GM18502 (cell line): Measurements from ENCODE around the gene VCL.
"Not testable (repeated sequence)": the region's sequence is repeated elsewhere in the genome, so short reads cannot be mapped to it uniquely, and the experiment has no call there.

ENCODE experiments used
- ATAC-seq: cut with Tn5 transposase; IDR thresholded peaks from one replicate; pipeline ENCODE4 v1.9.1; 2021; ENCODE audit warnings: mild to moderate bottlenecking; ENCODE audit not compliant: unreplicated experiment, poor library complexity

VCL gene

DNA sequence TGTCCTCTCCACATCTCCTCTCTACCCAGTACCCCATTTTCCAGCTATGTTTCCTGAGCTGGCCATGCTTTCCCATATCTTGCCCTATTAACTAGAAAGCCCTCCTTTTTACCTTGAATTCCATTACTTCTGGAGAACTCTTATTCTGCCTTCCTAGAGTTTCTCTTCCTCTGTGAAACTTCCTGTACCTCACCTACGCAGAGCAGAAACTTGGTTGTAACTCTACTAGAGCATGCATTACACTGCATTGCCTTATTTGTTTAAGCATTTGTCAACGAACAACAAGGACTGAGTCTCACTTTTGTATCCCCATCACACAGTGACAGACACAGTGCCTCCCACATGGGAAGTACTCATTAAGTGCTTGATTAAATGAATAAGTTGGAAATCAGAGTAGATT is 36.4 kb downstream of the VCL start:
- ATAC-seq = no peak

DNA sequence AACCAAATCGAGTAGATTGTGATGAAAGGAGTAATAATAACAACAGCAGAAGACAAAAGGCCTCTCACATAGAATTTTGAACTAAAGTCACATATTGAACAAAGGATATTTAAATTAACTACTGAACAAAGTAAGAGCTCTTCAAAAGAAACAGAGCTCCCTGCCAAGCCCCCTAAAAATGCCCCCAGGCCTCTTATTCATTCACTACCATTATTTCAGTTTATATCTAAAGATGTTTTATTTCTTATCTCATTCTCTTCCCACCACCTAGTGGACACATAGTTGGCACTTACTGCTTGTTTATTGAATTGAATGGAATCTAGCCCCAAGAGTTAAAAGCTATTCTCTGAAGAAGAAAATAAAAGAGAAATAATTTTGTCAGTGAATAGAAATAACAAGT is 37.4 kb downstream of the VCL start:
- ATAC-seq = no peak

DNA sequence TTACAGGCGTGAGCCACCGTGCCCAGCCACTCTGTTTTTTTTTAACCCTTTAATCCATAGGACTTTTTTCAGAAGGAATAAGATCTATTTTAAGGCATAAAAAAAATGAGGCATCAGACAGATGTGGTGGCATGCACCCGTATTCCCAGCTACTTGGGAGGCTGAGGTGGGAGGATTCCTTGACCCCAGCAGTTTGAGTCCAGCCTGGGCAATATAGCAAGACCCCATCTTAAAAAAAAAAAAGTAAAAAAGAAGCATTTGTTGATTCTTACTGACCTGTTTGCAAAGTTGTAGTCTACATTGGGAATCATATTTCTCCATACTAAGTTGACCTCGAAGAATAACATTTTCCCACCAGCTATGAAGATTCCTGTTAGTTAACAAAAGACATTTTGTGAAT is 38.6 kb downstream of the VCL start:
- ATAC-seq = no peak

DNA sequence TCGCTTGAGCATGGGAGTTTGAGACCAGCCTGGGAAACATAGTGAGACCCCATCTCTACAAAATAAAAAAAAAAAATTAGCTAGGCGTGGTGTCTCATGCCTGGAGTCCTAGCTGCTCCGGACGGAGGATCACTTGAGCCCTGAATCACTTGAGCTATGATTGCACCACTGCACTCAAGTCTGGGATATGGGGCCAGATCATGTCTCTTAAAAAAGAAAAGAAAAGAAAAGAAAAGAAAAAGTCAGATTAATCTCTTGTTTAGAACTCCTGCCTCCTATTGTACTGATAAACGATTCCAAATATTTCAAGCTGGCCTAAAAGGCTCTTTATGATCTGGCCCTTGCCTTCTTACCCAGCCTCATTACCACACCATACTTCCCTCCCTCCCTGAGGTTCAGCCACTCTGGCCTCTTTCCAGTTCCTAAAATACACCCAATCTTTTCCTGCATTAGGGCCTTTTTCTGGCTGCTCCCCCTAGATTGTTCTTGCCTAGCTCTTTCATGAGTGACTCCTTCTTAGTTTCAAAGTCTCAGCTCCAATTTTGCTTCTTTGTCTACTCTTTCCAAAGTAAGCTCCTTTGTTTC is 41.7 kb downstream of the VCL start:
- no peak for ATAC-seq

DNA sequence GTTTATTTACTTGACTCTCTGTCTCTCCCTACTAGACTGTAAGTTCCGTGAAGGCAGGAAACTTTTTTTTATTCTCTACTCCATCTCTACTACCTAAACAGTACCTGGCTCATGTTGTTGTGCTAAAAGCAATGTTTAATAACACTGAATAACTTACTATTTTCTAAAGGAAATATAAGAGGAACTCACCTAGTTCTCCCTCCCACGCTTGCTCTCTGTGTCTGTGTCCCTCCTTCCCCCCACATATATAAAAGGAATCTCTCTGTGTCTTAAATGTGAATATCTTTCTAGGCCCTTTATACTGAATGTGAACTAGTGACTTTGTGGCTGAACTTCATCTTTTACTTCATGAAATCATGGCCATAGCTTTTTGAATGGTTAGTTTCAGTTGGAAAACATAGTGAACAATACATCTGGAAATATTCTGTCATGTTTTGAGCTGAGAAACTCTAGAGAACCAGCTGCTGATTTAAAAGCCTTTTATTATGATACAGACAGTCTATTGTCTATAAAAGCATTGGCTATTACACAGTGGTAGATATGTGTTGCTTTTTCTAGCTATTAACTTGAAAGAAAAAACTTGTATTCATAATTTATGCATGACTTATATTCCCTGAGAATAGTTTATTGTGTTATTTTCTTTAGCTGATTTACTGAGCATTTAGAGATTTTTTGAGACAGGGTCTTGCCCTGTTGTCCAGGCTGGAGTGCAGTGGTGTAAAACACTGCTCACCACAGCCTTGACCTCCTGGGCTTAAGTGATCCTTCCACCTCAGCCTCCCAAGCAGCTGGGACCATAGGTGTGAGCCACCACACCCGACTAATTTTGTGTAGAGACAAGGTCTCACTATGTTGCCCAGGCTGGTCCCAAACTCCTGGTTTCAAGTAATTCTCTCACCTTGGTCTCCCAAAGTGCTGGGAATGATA is 42.5 kb downstream of the VCL start:
- ATAC-seq = no peak

DNA sequence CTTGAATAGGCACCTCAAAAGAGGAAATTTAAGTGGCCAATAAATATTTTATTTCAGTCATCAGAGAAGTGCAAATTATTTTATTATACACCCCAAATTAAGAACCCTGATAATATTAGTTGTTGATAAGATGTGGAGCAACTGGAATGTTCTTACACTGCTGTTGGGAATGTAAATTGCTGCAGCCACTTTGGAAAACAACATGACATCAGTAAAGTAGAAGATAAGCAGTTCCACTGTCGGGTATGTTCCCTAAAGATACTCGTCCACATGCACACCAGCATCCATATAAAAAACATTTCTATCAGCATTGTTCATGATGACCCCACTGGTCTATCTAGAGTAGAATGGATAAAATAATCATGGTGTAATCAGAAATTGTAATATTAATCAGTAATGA is 46.5 kb downstream of the VCL start:
- no peak for ATAC-seq

DNA sequence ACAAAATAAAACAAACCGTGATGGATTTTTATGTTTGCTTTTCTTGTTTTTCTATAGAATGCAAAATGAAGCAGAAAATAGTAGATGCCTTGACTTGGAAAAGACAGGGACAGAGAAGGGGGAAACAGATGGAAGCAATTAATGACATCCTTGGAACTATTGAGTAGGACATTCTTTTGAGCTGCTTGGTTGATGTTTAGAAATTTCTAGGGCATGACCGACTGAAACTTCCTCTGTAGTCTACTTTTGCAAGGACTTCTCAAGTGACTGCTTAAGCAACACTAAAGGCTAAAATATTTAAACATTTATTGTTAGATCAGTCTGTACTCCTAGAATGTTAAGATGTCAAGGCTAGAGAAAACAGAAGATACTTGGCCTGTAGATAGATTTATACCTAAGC is 49.4 kb downstream of the VCL start:
- no peak for ATAC-seq

DNA sequence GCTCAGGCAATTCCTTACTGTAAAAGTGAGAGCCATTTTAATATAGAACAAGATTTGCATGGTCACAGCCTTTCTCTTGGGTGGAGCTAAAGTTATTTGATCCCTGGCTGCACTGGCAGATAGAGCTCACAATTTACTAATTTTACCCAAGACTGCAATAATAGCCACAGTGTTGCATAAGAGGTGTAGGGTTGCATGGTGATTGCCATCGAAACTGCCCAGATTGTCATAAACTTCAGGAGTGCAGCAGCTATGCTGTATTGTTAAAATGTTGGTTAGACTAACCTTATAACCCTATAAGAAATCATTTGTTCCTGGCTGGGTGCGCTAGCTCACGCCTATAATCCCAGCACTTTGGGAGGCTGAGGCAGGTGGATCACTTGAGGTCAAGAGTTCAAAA is 50.0 kb downstream of the VCL start:
- ATAC-seq = no peak

DNA sequence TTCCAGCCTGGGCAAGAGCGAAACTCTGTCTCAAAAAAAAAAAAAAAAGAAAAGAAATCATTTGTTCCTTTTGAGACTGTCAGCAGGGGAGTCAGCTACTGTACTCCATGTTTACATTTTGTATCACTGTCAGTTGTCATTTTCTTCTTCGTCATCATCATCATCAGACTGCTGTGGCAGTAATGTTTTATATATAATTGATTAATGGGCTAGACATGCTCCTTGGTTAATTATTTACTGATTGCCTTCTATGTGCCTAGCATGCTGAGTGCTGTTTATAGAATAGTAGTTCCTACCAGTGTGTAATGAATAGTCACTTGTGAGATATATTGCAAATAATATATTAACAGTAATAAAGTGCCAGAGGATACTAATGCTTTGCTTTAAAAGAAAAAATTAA is 50.5 kb downstream of the VCL start:
- ATAC-seq = no peak

DNA sequence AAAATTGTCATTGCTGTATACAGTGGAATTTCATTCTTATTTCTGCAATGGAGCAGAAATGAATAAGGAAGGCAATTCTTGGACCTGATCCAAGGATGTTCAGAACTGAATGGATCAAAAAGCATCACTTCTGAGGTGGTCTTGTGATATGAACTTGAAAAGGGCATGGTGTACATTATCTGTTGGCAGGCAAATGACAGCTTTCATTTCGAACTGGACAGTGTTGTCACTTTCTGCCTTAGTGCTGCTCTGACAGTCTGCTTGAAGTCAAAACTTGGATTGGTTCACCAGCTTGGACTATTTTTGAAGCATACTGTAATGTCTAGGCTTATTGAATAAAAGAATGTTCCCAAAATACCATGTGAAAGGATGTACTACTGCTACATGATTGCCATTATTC is 52.0 kb downstream of the VCL start:
- no peak for ATAC-seq

DNA sequence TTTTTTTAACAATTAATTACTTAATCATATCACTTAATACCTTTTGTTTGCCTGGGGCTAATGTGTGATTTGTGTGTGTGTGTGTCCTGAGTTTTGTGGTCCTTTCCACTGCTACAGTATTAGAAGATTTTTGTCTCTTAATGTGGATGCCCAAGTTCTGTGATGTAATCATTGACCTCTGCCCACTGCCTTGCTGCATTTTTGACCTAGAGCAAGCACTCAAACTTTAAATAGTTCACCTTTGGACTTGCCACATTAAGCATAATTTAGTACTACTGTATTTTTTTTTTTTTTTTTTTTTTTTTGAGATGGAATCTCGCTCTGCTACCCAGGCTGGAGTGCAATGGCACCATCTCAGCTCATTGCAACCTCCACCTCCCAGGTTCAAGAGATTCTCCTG is 52.7 kb downstream of the VCL start:
- ATAC-seq = no peak

DNA sequence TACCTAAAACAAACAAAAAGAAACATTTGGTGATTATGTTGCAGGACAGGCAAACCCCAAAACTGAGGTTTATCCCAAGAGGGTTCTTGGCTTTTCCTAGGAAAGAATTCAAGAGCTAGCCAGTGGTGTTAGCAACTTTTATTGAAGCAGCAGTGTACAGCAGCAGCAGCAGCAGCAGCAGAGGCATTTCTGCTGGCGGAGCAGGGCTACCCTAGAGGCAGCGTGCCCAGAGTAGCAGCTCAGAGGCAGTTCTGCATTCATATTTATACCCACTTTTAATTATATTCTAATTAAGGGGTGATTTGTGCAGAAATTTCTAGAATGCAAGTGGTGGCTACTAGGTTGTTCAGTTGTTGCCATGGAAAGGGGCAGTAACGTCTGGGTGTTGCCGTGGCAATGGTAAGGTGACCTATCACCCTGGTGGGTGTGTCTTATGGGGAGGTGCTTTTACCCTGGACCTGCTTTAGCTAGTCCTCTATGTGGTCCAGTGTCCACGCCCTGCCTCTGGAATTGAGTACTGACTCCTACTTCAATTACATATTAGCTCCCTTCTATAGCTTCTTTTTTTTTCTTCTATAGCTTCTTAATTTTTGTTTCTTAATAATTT is 53.9 kb downstream of the VCL start:
- no peak for ATAC-seq

DNA sequence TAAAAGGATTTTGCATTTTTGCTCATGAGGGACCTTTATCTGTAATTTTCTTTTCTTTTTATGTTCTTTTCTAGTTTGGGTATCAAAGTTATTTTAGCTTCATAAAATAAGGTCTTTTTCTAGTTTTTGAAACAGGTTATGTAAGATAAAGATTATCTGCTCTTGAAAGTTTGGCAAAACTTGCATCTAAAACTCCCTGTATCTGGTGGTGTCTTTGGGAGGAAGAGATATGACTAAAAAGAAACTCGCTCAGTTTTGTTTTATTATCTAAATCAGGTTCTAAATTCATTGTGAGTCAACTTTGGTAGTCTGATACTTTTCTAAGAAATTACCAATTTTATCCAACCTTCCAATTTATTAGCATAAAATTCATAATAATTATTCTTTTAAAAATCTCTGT is 55.1 kb downstream of the VCL start:
- no peak for ATAC-seq

DNA sequence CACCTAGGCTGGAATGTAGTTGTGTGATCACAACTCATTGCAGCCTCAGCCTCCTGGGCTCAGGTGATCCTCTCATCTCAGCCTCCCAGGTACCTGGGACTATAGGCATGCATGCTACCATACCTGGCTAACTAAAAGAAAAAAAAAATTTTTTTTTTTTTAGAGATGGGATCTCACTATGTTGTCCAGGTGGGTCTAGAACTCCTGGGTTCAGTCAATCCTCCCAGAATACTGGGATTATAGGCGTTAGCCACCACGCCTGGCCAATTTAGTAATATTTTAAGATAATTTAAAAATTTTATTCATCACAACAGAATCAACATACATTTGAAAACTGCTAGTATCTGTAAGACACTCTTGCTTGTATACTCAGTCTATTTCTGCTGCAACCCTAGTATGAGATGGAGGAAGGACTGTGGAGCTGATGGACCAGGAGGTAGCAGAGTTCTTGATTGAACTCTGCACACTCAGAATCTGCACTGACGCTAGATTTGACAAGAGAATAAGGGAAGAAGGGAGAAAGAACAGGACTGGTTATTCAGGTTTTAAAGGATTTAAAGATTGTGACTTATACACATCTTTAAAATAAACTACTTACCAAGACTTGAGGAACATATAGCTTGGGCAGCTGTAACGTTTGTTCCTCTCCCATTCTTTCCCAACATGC is 57.6 kb downstream of the VCL start:
- ATAC-seq = no peak

DNA sequence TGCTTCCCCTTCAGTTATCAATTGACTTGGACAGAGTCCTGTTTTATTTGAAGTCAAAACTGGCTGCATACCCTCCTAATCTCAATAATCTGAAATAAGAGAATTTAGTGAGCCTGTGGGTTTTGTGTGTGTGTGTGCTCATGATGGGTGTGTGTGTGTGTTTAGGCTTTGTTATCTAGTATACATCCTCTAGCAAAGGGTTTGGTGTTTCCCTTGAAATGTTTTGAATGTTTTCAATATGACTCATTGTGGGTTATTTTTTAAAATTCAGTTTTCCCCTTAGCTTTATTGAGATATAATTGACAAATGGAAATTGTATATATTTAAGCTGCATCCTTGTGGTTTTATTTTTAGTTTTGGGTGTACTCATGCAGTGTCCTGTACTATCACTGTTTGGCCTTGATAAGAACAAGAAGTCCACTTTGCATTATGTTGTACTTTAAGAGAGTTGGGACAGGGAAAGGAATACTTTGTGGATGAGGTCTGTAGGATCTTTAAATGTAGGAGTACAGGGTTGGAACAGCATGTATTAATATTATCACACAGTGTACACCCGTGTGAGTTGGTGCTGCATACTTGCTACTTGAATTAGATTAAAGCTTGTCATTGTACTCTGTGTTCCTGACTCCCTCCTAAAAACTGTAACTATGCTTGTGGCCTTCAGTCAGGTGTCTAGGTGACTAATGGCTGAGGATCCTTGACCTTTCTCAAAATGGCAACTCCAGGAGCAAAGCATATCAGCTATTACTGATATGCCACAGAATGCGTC is 58.3 kb downstream of the VCL start:
- ATAC-seq = peak; percentile 64

DNA sequence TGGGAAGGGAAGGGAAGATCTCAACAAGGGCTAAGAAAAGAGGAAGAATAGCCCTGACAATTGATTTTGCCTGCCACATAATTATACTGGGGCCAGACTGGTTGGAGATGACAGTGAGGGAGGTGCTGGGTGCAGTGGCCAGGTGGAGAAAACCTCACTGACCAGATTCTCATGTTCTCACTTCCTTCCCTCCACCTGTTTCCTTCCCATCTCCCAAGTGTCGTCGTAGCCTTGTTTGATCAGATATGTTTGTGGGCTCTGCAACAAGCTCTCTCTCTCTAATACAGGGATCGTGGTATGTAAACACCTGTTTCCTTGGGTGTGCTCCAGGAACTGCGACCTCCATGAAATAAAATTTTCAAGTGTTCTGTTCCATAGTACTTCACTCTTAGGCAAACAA is 60.2 kb downstream of the VCL start:
- ATAC-seq = no peak

DNA sequence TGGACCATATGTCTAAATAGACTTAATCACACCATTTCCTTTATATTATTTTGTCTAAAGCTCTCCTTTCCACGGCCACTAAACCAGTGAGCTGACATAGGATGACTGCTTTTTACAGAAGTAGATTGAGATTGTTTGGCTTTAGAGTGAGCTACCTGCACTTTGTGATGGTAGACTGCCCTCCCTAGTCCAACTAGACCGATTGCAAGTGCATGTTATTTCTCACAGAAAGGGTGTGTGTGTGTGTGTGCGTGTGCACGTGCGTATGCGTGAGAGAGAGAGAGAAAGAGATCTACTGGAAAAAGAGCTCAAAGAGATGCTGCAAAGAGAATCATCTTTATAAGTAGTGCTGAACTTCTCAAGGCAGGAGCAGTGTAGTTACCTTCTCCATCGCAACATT is 60.7 kb downstream of the VCL start:
- ATAC-seq = no peak

DNA sequence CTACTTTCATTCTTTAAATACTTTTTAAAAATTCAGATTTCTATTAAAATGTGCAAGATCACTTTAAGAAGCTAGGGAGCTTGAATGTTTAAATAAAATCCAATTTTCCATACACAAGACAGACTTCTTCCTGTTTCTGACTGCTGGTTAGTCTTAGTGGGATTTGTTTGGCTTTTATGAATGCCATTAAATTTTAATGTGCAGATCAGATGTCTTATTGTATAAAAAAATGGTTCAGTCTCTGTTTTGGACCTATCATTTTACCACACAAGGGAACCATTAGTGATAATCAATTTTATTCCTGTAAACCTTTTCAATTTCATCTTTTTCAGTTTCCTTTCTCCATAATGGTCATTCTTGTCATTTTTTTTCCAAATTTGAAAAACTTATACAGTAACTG is 63.2 kb downstream of the VCL start:
- no peak for ATAC-seq

DNA sequence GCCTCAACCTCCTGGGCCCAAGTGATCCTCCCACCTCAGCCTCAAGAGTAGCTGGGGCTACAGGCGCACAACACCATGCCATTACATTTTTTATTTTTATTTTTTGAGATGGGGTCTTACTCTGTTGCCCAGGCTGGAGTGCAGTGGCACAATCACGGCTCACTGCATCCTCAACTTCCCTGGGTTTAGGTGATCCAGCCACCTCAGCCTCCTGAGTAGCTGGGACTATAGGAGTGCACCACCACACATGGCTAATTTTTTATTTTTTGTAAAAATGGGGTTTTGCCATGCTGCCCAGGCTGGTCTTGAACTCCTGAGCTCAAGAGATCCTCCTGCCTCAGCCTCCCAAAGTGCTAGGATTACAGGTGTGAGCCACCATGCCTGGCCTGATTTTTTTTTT is 64.1 kb downstream of the VCL start:
- not testable (repeated sequence) for ATAC-seq

DNA sequence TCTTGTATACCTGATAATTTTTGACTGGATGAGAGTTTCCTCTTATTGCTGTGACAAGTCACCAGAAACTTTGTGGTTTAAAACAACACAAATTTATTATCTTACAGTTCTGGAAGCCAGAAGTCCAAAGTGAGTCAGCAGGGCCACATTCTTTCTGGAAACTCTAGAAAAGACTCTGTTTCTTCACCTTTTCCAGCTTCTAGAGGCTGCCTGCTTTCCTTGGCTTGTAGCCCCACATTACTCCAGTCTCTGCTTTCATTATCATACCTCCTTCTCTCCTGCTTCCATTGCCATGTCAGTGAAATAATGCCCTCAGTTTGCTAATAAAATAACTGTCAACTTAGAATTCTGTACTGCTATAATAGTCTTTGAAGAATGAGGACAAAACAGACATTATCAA is 65.3 kb downstream of the VCL start:
- ATAC-seq = no peak
